ENCODE measurements around the gene STX1A.

The STX1A gene

DNA sequence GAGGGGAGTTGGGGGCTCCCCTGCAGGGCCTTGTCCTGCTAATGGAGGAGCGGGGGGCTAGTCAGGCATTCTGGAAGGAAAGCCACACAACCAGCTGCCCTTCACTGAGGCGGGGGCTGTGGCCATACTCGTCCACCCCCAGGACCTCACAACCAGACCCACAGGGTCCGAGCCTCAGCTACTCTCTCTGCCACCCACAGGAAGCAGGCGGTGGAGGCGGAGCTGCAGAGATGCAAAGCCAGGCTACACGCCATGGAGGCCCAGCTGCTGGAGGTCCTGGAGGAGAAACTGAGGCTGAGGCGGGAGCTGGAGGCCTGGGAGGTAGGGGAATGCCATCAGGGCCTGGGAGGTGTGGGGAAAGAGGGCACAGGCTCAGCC, 16.0 kb upstream of the STX1A start:
- DNase-seq (ENCODE audit: low spot score): no peak

DNA sequence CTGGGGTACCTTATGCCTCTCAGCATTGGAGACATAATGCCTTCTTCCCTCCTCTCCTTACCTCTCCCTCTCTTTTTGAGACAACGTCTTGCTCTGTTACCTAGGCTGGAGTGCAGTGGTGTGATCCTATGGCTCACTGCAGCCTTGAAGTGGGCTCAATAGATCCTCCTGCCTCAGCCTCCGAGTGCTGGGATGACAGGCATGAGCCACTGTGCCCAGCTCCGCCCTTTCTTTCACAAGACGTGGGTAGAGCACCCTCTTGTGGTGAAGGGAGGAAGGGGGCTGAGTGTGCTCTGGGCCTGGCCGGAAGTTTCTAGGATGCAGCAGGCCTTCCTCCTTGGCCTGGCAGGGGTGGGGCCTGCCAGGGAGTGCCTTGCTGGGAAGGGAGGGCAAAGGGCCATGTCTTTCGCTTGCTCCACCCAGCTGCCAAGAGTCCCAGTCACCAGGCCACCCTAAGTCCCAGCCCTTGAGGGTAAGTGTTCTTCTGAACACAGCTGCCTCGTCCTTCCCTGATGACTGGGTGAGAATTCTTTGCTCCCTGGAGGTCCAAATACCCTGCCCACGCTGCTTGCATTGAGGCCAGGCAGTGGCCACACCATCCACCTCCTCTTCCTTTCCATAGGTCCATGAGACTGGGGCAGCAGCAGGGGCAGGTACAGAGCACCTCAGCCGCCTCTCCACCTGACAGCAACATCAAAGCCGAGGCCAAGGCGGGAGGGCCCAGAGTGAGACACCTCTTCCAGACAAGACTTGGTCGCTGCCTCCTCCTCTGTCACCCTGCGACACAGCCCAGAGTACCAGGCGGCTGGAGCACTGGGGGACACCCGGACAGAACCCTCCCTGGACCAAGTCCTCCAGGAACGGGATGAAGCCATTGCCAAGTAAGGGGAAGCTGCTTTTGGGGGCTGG, 15.4 kb upstream of the STX1A start:
- DNase-seq (ENCODE audit: low spot score): peak; percentile 87
- TF ChIP-seq, protein P1, sequence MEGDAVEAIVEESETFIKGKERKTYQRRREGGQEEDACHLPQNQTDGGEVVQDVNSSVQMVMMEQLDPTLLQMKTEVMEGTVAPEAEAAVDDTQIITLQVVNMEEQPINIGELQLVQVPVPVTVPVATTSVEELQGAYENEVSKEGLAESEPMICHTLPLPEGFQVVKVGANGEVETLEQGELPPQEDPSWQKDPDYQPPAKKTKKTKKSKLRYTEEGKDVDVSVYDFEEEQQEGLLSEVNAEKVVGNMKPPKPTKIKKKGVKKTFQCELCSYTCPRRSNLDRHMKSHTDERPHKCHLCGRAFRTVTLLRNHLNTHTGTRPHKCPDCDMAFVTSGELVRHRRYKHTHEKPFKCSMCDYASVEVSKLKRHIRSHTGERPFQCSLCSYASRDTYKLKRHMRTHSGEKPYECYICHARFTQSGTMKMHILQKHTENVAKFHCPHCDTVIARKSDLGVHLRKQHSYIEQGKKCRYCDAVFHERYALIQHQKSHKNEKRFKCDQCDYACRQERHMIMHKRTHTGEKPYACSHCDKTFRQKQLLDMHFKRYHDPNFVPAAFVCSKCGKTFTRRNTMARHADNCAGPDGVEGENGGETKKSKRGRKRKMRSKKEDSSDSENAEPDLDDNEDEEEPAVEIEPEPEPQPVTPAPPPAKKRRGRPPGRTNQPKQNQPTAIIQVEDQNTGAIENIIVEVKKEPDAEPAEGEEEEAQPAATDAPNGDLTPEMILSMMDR (IDR thresholded peaks at IDR 0.05): no peak
- H3K27ac ChIP-seq: peak overlapping the region in 1 of 2 donors; percentile 81
- no peak overlapping the region for H3K4me3 ChIP-seq

More for the DNA sequence above, 16.0 kb upstream of the STX1A start:
- Histone ChIP-seq H3K4me3 (no peak overlapping the region), H3K27ac (peak overlapping the region in 1 of 2 donors; percentile 81)
- TF ChIP-seq, protein P1 (IDR thresholded peaks at IDR 0.05): no peak

DNA sequence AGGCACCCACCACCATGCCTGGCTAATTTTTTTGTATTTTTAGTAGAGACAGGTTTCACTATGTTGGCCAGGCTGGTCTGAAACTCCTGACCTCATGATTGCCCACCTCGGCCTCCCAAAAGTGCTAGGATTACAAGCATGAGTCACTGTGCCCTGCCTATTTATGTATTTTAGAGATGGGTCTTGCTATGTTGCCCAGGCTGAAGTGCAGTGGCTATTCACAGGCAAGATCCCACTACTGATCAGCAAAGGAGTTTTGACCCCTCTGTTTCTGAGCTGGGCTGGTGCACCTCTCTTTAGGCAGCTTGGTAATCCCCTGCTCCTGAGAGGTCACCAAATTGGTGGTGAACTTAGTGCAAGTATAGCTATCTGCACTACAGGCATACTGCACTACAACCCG, 12.9 kb upstream of the STX1A start:
- Histone ChIP-seq H3K27ac (no peak overlapping the region), H3K4me3 (no peak overlapping the region)
- DNase-seq (ENCODE audit: low spot score): no peak
- TF ChIP-seq, protein P1 (IDR thresholded peaks at IDR 0.05): no peak

DNA sequence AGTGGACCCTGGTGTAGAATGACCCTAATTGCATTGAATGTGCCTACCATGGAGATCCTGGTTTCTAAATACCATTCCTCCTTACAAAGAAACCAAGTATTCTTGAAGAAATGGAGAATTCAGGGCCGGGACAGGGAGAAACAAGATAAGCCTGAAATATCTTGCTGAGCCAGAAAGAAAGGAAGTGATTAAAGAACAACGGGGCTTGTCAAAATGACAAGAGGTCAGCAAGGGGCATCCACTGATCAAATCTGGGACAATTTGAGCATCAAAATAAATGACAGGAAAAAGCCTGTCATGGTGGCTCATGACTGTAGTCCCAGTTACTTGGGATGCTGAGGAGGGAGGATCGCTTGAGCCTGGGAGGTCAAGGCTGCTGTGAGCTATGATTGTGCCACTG, 11.0 kb upstream of the STX1A start:
- DNase-seq (ENCODE audit: low spot score): no peak
- H3K4me3 ChIP-seq: no peak overlapping the region
- no peak overlapping the region for H3K27ac ChIP-seq
- TF ChIP-seq, protein P1 (IDR thresholded peaks at IDR 0.05): no peak

DNA sequence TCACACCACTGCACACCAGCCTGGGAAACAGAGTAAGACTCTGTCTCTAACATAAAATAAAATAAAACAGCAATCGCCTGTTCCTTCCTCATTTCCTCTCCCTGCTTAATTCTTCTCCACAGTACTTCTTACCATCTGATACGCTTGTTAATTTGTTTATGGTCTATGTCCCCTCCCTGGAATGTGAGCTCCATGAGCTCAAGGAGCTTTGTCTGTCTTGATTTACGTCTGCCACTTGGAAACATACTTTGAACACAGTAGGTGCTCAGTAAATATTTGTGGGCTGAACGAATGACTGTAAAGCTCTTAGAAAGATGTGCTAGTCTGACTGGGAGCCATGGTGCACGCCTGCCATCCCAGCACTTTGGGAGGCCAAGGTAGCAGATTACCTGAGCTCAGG, 9.1 kb upstream of the STX1A start:
- H3K4me3 ChIP-seq: no peak overlapping the region
- H3K27ac ChIP-seq: no peak overlapping the region
- no peak for DNase-seq (ENCODE audit: low spot score)
- TF ChIP-seq, protein P1 (IDR thresholded peaks at IDR 0.05): no peak

DNA sequence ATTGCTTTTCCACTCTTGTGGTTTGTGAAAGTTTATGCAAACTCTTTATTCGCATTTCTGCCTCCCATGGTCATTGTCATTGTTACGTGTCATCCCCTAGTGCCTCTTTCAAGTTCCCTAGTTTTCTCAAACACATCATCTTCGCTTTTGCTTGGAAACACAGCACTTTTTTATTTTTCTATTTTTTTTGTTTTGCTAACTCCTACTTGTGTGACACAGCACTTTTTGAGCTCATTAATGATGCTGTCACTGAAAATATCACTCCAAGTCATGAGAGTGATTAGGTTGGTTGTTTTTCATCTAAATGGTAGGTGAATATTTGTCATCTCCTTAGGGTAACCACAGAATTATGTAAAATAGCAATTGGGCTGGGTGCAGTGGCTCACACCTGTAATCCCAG, 8.5 kb upstream of the STX1A start:
- H3K27ac ChIP-seq: no peak overlapping the region
- no peak overlapping the region for H3K4me3 ChIP-seq
- TF ChIP-seq, protein P1 (IDR thresholded peaks at IDR 0.05): no peak
- no peak for DNase-seq (ENCODE audit: low spot score)

DNA sequence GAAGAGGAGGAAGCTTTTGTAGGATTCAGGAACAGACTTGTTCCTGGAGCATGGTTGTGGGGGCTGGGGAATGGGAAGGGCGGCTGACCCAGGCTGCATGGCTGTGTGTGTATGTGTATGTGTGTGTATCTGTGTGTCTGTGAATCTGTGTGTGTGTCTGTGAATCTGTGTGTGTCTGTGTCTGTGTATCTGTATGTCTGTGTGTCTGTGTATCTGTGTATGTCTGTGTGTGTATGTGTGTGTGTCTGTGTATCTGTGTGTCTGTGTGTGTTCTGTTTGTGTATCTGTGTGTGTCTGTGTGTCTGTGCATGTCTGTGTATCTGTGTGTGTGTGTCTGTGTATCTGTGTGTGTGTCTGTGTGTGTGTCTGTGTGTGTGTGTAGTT, 6.6 kb upstream of the STX1A start:
- DNase-seq (ENCODE audit: low spot score): no peak
- Histone ChIP-seq H3K27ac (no peak overlapping the region), H3K4me3 (no peak overlapping the region)
- TF ChIP-seq, protein P1 (IDR thresholded peaks at IDR 0.05): no peak
